Body of pancreas (tissue), 4 donors: ENCODE results near the gene COL28A1.

Experiments
- POLR2A ChIP-seq, 3 donors: fragments of 450-650 bp; IDR thresholded peaks; one replicate each; pipeline ENCODE4 v1.6.1; 2016; ENCODE audit warnings: antibody characterized with exemption in 3 of 3, mild to moderate bottlenecking in 2 of 3
- TF ChIP-seq, protein P1 (sequence below), 7 experiments: fragments of 450-650 bp in 4 of 7; fragments of 200-600 bp in 3 of 7; sonication (generic) in 3 of 7; IDR thresholded peaks; one replicate each; pipeline ENCODE4 v1.5.1; 2016 to 2019; ENCODE audit warnings: antibody characterized with exemption in 7 of 7

- TF ChIP-seq, protein P1, sequence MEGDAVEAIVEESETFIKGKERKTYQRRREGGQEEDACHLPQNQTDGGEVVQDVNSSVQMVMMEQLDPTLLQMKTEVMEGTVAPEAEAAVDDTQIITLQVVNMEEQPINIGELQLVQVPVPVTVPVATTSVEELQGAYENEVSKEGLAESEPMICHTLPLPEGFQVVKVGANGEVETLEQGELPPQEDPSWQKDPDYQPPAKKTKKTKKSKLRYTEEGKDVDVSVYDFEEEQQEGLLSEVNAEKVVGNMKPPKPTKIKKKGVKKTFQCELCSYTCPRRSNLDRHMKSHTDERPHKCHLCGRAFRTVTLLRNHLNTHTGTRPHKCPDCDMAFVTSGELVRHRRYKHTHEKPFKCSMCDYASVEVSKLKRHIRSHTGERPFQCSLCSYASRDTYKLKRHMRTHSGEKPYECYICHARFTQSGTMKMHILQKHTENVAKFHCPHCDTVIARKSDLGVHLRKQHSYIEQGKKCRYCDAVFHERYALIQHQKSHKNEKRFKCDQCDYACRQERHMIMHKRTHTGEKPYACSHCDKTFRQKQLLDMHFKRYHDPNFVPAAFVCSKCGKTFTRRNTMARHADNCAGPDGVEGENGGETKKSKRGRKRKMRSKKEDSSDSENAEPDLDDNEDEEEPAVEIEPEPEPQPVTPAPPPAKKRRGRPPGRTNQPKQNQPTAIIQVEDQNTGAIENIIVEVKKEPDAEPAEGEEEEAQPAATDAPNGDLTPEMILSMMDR (IDR thresholded peaks at IDR 0.05), result no peak
- no peak for TF ChIP-seq POLR2A (IDR thresholded peaks at IDR 0.05)
Observed at GRCh38 chr7:7435978-7436377, 99.7 kb downstream of the COL28A1 start.
